Measurements from ENCODE around the gene KLF13.

Gene KLF13

GRCh38 chr15:31332020-31332680 is 5.5 kb downstream of the KLF13 start:
- DNase-seq (ENCODE audit: low spot score), result no peak

GRCh38 chr15:31332681-31333071 is 6.0 kb downstream of the KLF13 start:
- DNase-seq (ENCODE audit: low spot score), result no peak

- no peak for DNase-seq (ENCODE audit: low spot score)
Measured at GRCh38 chr15:31333119-31333518, 6.5 kb downstream of the KLF13 start.

- DNase-seq (ENCODE audit: low spot score), result no peak
Measured at GRCh38 chr15:31333820-31334219, 7.2 kb downstream of the KLF13 start.

GRCh38 chr15:31335989-31336592 is 9.5 kb downstream of the KLF13 start:
- DNase-seq (ENCODE audit: low spot score), result no peak

GRCh38 chr15:31336593-31337295 is 10.1 kb downstream of the KLF13 start:
- no peak for DNase-seq (ENCODE audit: low spot score)

- DNase-seq (ENCODE audit: low spot score), result no peak
Measured at GRCh38 chr15:31337352-31338031, 10.9 kb downstream of the KLF13 start.

- peak; percentile 52 for DNase-seq (ENCODE audit: low spot score)
Measured at GRCh38 chr15:31338318-31338878, 11.8 kb downstream of the KLF13 start.

- no peak for DNase-seq (ENCODE audit: low spot score)
Measured at GRCh38 chr15:31338879-31339557, 12.4 kb downstream of the KLF13 start.

GRCh38 chr15:31339558-31339895 is 12.9 kb downstream of the KLF13 start:
- no peak for DNase-seq (ENCODE audit: low spot score)

GRCh38 chr15:31340047-31340446 is 13.4 kb downstream of the KLF13 start:
- DNase-seq (ENCODE audit: low spot score), result no peak

- DNase-seq (ENCODE audit: low spot score), result no peak
Measured at GRCh38 chr15:31340592-31340991, 14.0 kb downstream of the KLF13 start.

GRCh38 chr15:31341071-31341470 is 14.4 kb downstream of the KLF13 start:
- no peak for DNase-seq (ENCODE audit: low spot score)

- no peak for DNase-seq (ENCODE audit: low spot score)
Measured at GRCh38 chr15:31341496-31342195, 15.0 kb downstream of the KLF13 start.

- no peak for DNase-seq (ENCODE audit: low spot score)
Measured at GRCh38 chr15:31342381-31342780, 15.7 kb downstream of the KLF13 start.

- DNase-seq (ENCODE audit: low spot score), result no peak
Measured at GRCh38 chr15:31342781-31343626, 16.4 kb downstream of the KLF13 start.

GRCh38 chr15:31343831-31344230 is 17.2 kb downstream of the KLF13 start:
- no peak for DNase-seq (ENCODE audit: low spot score)

- DNase-seq (ENCODE audit: low spot score), result no peak
Measured at GRCh38 chr15:31344266-31344665, 17.6 kb downstream of the KLF13 start.

- DNase-seq (ENCODE audit: low spot score), result peak; percentile 34
Measured at GRCh38 chr15:31344823-31345605, 18.4 kb downstream of the KLF13 start.

Measured in hematopoietic multipotent progenitor cell treated with erythropoietin and hydrocortisone succinate and interleukin-3 and kit ligand, for 15 days (in vitro differentiated cells).